KMS-11 (cell line): ENCODE measurements around the gene YWHAQ.
A peak's percentile ranks its signal among the peaks of the same experiment; 100 is the strongest.
"Not testable (repeated sequence)": the region's sequence is repeated elsewhere in the genome, so short reads cannot be mapped to it uniquely, and the experiment has no call there.

ENCODE experiments used
- H2AFZ ChIP-seq: fragments of 200-600 bp; sonication (generic); 2 replicates; pipeline ENCODE4 v1.6.1; 2016; ENCODE audit warnings: antibody characterized with exemption, mixed run types, low read depth
- H3K27ac ChIP-seq: fragments of 200-600 bp; sonication (generic); 2 replicates; pipeline ENCODE4 v1.6.1; 2016; ENCODE audit warnings: mild to moderate bottlenecking, mixed run types
- H3K27me3 ChIP-seq: fragments of 200-600 bp; sonication (generic); 2 replicates; pipeline ENCODE4 v1.6.1; 2017; ENCODE audit warnings: mild to moderate bottlenecking, low read depth, mixed run types, moderate library complexity; ENCODE audit not compliant: insufficient read depth
- H3K36me3 ChIP-seq: fragments of 200-600 bp; sonication (generic); 2 replicates; pipeline ENCODE4 v1.6.1; 2017; ENCODE audit warnings: mild to moderate bottlenecking, mixed run types; ENCODE audit not compliant: insufficient read depth
- H3K4me1 ChIP-seq: fragments of 200-600 bp; sonication (generic); 2 replicates; pipeline ENCODE4 v1.6.1; 2016; ENCODE audit warnings: mild to moderate bottlenecking, low read depth, mixed run types; ENCODE audit not compliant: poor library complexity, severe bottlenecking
- H3K4me2 ChIP-seq: fragments of 200-600 bp; sonication (generic); 2 replicates; pipeline ENCODE4 v1.7.0; 2016; ENCODE audit warnings: mild to moderate bottlenecking, mixed run types
- H3K4me3 ChIP-seq: fragments of 200-600 bp; sonication (generic); IDR thresholded peaks from 2 replicates; pipeline ENCODE4 v1.6.1; 2017; ENCODE audit warnings: low read depth, low read length, mixed read lengths; ENCODE audit not compliant: insufficient read depth
- H3K79me2 ChIP-seq: fragments of 200-600 bp; sonication (generic); 2 replicates; pipeline ENCODE4 v1.6.1; 2016; ENCODE audit warnings: low read depth, mixed run types; ENCODE audit not compliant: insufficient read depth
- H3K9ac ChIP-seq: fragments of 200-600 bp; sonication (generic); 2 replicates; pipeline ENCODE4 v1.6.1; 2016; ENCODE audit warnings: mild to moderate bottlenecking, mixed run types
- H4K20me1 ChIP-seq: fragments of 200-600 bp; sonication (generic); 2 replicates; pipeline ENCODE4 v1.6.1; 2016; ENCODE audit warnings: mild to moderate bottlenecking, mixed run types; ENCODE audit not compliant: insufficient read depth
- CTCF ChIP-seq: fragments of 200-600 bp; sonication (generic); conservative IDR thresholded peaks from 2 replicates; pipeline ENCODE4 v1.6.1; 2017; ENCODE audit warnings: low read depth, mild to moderate bottlenecking, antibody characterized with exemption, low read length, moderate library complexity, mixed read lengths

Gene YWHAQ

GRCh38 chr2:9556121-9556743 lies 74.6 kb downstream of the YWHAQ start:
- peaks cover 42% of the 10 kb centered on the region for H3K79me2 ChIP-seq
- H3K27ac ChIP-seq, result peak overlapping the region; percentile 74
- H3K27me3 ChIP-seq, result no peaks in the 10 kb centered on the region

GRCh38 chr2:9555297-9556120 lies 75.3 kb downstream of the YWHAQ start, which contains the start of gene ADAM17:
ADAM17 (minus strand) TSS chr2:9555830; CDS start chr2:9555605, 225 bp downstream.
- Histone ChIP-seq H3K4me2 (peak within 1 kb of the TSS; percentile 86), H3K9ac (peak within 1 kb of the TSS; percentile 83), H3K27ac (peak within 1 kb of the TSS; percentile 74), H3K27me3 (no peaks in the 10 kb centered on the region), H4K20me1 (no peaks in the 10 kb centered on the region), H3K4me3 (no peak within 1 kb of the TSS), H2AFZ (peak within 1 kb of the TSS; percentile 62), H3K36me3 (no peaks in the 10 kb centered on the region), H3K4me1 (peaks cover 48% of the 10 kb centered on the region), H3K79me2 (peaks cover 49% of the 10 kb centered on the region)
- TF ChIP-seq CTCF, result 0 out of 2 replicates have a peak, but pooled peaks have one; percentile 7

More at GRCh38 chr2:9556121-9556743, 74.6 kb downstream of the YWHAQ start:
- Histone ChIP-seq H2AFZ (peak overlapping the region; percentile 62; the same call in 1 of the 2 replicates), H3K36me3 (no peaks in the 10 kb centered on the region), H3K9ac (peak overlapping the region; percentile 83), H4K20me1 (no peaks in the 10 kb centered on the region), H3K4me2 (peak overlapping the region; percentile 61), H3K4me1 (peaks cover 41% of the 10 kb centered on the region), H3K4me3 (no peak overlapping the region)
- no peak for TF ChIP-seq CTCF

DNA sequence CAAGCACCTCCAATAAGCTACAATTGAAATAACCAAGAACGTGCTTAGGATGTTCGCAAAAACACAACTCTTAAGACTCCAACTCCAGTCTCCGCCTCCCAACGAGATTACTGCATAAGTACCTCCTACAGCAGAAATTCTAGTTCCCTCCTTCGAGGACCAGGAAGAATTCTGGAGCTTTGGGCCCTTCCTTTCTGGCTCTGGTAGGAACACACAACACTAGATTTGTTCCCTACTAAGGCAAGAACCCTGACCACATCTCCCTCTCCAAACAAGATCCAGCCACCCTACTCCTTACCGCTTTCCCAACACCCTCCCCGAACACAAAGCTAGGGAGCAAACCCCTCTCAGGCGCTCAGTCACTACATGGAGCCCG lies 75.9 kb downstream of the YWHAQ start:
- H3K4me1 ChIP-seq, result peaks cover 54% of the 10 kb centered on the region
- no peak for TF ChIP-seq CTCF
- H2AFZ ChIP-seq, result peak overlapping the region; percentile 62; the same call in 1 of the 2 replicates
- peak overlapping the region; percentile 83 for H3K9ac ChIP-seq
- H3K4me2 ChIP-seq, result peak overlapping the region; percentile 86
- H4K20me1 ChIP-seq, result no peaks in the 10 kb centered on the region
- no peak overlapping the region for H3K4me3 ChIP-seq
- no peaks in the 10 kb centered on the region for H3K27me3 ChIP-seq
- H3K36me3 ChIP-seq, result no peaks in the 10 kb centered on the region
- H3K79me2 ChIP-seq, result peaks cover 55% of the 10 kb centered on the region
- peak overlapping the region; percentile 74; the same call in 1 of the 2 replicates for H3K27ac ChIP-seq

DNA sequence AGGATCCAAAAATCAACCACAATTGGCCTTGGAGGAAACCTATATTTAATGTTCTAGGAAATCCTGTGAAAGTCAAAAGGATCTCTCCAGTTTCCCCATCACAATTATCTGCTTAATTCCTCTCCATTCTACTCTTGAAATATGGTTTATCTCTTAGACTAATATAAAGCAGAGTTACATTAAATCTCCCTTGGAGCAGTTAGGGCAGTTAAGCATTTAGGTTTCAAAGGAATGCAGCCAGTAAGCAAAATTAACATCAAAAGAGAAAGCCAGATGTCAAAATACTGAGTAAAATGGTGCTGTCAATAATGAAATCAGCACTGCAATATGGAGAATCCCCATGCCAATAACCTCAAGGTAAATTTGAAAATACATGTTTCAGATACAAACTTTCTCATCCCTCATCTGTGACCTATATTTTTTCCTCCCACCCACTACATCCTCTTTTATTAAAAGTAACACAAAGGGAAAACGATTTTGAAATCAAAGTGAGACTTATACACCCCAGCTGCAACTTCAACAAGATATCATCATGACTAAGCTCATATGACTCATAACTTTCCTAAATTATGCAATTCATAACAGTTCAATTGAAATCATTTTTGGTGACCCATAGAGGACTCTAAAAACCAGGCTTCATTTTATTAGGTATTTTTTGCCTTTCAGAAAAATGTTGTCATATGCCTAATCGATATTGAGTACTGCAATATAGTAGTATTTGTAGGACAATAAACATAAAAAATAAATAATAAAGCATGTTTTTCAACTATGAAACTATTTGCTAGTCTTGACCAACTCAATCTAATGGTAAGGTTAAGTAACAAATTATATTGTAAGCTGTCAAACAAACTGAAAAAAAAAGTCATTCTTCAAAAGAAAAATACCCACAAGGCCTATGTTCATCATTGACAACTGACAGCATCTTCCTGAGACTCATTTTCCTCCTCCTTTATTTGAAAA lies 78.3 kb downstream of the YWHAQ start:
- Histone ChIP-seq H3K36me3 (no peaks in the 10 kb centered on the region), H4K20me1 (no peaks in the 10 kb centered on the region), H3K4me3 (no peak overlapping the region), H2AFZ (no peak overlapping the region), H3K79me2 (peaks cover 80% of the 10 kb centered on the region), H3K4me1 (peaks cover 79% of the 10 kb centered on the region), H3K27ac (peak overlapping the region; percentile 50; the same call in 1 of the 2 replicates), H3K27me3 (no peaks in the 10 kb centered on the region), H3K9ac (no peak overlapping the region), H3K4me2 (peak overlapping the region; percentile 63)
- TF ChIP-seq CTCF, result no peak

DNA sequence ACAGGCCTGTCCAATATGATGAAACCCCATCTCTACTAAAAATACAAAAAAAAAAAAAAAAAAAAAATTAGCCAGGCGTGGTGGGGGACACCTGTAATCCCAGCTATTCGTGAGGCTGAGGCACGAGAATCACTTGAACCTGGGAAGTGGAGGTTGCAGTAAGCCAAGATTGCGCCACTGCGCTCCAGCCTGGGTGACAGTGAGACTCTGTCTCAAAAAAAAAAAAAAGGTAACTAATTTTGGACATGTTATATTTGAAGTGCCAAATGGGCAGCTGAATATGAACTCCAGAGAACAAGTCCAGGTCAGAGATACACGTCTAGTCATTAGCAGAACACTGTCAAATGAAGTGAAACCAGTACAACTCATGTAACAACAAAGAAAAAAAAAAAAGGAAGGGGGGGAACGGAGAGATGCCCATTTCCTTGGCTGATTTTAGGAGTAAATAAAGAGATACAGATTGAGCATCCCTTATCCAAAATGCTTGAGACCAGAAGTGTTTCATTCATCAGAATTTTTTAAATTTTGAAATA lies 79.9 kb downstream of the YWHAQ start:
- H3K27ac ChIP-seq, result not testable (repeated sequence)

More for the DNA sequence above, 79.9 kb downstream of the YWHAQ start:
- H2AFZ ChIP-seq, H3K4me2 ChIP-seq, H3K4me3 ChIP-seq, H3K9ac ChIP-seq, H3K36me3 ChIP-seq, H4K20me1 ChIP-seq, H3K27me3 ChIP-seq: not testable (repeated sequence)
- Histone ChIP-seq H3K4me1 (peaks cover 84% of the 10 kb centered on the region), H3K79me2 (peaks cover 94% of the 10 kb centered on the region)
